ENCODE data around the gene TMC8. TPM values are rescaled to one million over a fixed set of nuclear protein-coding genes. Genes with fewer than 3 reads are reported as not detected.

Gene TMC8
- total and polyA plus RNA-seq, 2 of the 8 experiments (the other 6 are each of a cell fraction or from before 2014, with no cell fraction given): 1.00 to 2.8 TPM

DNA sequence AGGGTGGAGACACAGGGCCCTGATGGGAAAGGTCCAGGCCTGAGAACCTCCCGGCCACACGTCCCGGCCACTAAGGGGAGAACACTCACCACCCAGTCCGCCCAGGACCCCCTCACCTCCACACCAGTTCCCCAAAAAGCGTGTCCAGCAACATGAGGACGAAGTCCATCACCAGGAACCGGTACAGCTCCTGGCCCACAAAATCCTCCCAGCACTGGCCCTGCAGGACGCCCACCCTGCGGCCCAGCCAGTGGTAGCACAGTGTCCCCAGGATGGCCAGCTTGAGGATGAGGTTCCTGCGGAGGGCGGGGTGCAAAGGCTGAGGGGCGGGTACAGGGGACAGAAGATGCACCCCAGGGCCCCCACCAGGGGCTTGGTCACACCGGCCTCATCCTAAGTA lies 10.0 kb upstream of the TMC8 start (continued):
- no peak for TF ChIP-seq EGR1 (IDR thresholded peaks at IDR 0.05; ENCODE audit: borderline replicate concordance, low read depth, low read length)
- no peak for TF ChIP-seq GABPA (IDR thresholded peaks at IDR 0.05; ENCODE audit: borderline replicate concordance, insufficient read depth, low read length)
- no peak for TF ChIP-seq KDM5A (IDR thresholded peaks at IDR 0.05; ENCODE audit: low read length)
- no peak for TF ChIP-seq SRF (IDR thresholded peaks at IDR 0.05; ENCODE audit: low read depth, low read length)
- no peak for TF ChIP-seq NRF1 (IDR thresholded peaks at IDR 0.05; ENCODE audit: low read depth, low read length)
- no peak for TF ChIP-seq KDM4A (IDR thresholded peaks at IDR 0.05; ENCODE audit: low read depth, low read length, severe bottlenecking)

Data from H1 (cell line).